Activated naive CD4-positive, alpha-beta T cell treated with anti-CD3 and anti-CD28 coated beads, Interleukin-2, amount 50 U/mL, for 24 hours (primary cell): Measurements from ENCODE around the gene GAL3ST1.

ENCODE experiments used
- H3K27ac Mint-ChIP-seq: one replicate; pipeline ENCODE4 v1.8.0; 2021; ENCODE audit warnings: mild to moderate bottlenecking, mixed read lengths
- H3K27me3 Mint-ChIP-seq: one replicate; pipeline ENCODE4 v1.8.0; 2021; ENCODE audit warnings: mixed read lengths
- H3K36me3 Mint-ChIP-seq: one replicate; pipeline ENCODE4 v1.8.0; 2021; ENCODE audit warnings: mixed read lengths
- H3K4me1 Mint-ChIP-seq: one replicate; pipeline ENCODE4 v1.8.0; 2021; ENCODE audit warnings: mixed read lengths
- H3K4me3 Mint-ChIP-seq: one replicate; pipeline ENCODE4 v1.8.0; 2021; ENCODE audit warnings: mild to moderate bottlenecking, mixed read lengths
- H3K9me3 Mint-ChIP-seq: one replicate; pipeline ENCODE4 v1.8.0; 2021; ENCODE audit warnings: mixed read lengths

Gene GAL3ST1

DNA sequence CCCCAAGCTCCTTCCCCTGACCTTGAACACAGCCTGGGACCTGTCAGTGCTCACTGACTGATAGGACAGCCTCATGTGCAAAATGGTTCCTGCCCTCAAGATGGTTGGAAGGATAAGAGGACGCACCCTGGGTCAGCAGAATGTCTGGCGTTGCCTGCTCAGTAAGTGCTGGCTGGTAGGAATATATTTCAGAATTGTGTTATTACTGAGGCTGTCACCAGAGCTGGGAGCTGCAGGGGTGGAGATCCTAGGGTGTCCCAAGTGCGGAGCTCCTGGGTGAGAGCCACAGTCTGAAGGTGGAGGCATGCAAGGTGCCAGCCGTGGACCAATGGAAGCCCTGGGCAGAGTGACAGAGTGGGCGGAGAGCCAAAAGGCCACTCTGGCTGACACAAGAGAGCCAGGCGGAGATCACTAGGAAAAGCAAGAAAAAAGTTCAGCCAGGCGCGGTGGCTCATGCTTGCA lies 67.9 kb downstream of the GAL3ST1 start:
- Mint-ChIP-seq H3K27me3 (peaks cover 25% of the 10 kb centered on the region), H3K9me3 (no peaks in the 10 kb centered on the region)

More for the DNA sequence above, 67.9 kb downstream of the GAL3ST1 start:
- Mint-ChIP-seq H3K36me3 (no peaks in the 10 kb centered on the region), H3K4me1 (no peaks in the 10 kb centered on the region), H3K4me3 (no peak overlapping the region), H3K27ac (no peak overlapping the region)
